ENCODE results near the gene PFKFB3.

GRCh38 chr10:6256439-6256838, 53.7 kb downstream of the PFKFB3 start:
- no peak for TF ChIP-seq CTCF (IDR thresholded peaks at IDR 0.05)
- no peak for TF ChIP-seq POLR2A (IDR thresholded peaks at IDR 0.05)
- TF ChIP-seq POLR2AphosphoS5 (IDR thresholded peaks at IDR 0.05) = no peak

All from gastroesophageal sphincter (tissue), 3 donors.